Sigmoid colon (tissue), 4 donors: ENCODE results near the gene FKBP14.

Experiments used
- CTCF ChIP-seq, 4 experiments: fragments of 450-650 bp in 3 of 4; fragments of 200-600 bp in 1 of 4; IDR thresholded peaks; one replicate each; pipeline ENCODE4 v1.5.1; 2016 to 2019; ENCODE audit warnings: antibody characterized with exemption in 4 of 4, mild to moderate bottlenecking in 3 of 4, moderate library complexity in 2 of 4
- POLR2A ChIP-seq, 2 donors: fragments of 450-650 bp; IDR thresholded peaks; one replicate each; pipeline ENCODE4 v1.6.1; 2016; ENCODE audit warnings: antibody characterized with exemption in 2 of 2, mild to moderate bottlenecking in 2 of 2, moderate library complexity in 2 of 2
- POLR2AphosphoS5 ChIP-seq, 4 donors: sonication (generic); formaldehyde crosslinking; IDR thresholded peaks; one replicate each; pipeline ENCODE4 v1.6.1; 2017; ENCODE audit warnings: antibody characterized with exemption in 4 of 4

- TF ChIP-seq POLR2AphosphoS5 (IDR thresholded peaks at IDR 0.05) (no peak), CTCF (IDR thresholded peaks at IDR 0.05) (peak in 3 of 4 experiments; percentile 7 to 46 (median 34)), POLR2A (IDR thresholded peaks at IDR 0.05) (no peak)
Observed at GRCh38 chr7:30062587-30062986, 36.1 kb upstream of the FKBP14 start.
